CD4-positive, alpha-beta T cell (primary cell): ENCODE measurements around the gene BUD13. TPM values are rescaled to one million over a fixed set of nuclear protein-coding genes. Genes with fewer than 3 reads are reported as not detected.

Experiments
- ATAC-seq: fragments of 200-7000 bp; cut with Tn5 transposase; one replicate; pipeline ENCODE4 v1.10.0; 2022; ENCODE audit warnings: mild to moderate bottlenecking; ENCODE audit not compliant: poor library complexity
- CTCF ChIA-PET: fragments of 350-600 bp; sonication (Branson Sonifier 250); formaldehyde crosslinking; loops from one replicate; lab custom pipeline; 2021; ENCODE audit warnings: antibody characterized with exemption, inconsistent platforms; lab: Charles Lee
- POLR2A ChIA-PET: fragments of 350-600 bp; sonication (Branson Sonifier 250); formaldehyde crosslinking; loops from one replicate; lab custom pipeline; 2021; ENCODE audit warnings: antibody characterized with exemption, inconsistent platforms; lab: Charles Lee
- DNase-seq, 14 experiments: peaks; one replicate each; pipeline ENCODE4 v3.0.0-alpha.2; 2013 to 2020; ENCODE audit warnings: mixed read lengths in 2 of 14
- H3K27ac ChIP-seq, 2 donors: one replicate each; pipeline versions ENCODE4 v1.5.1 to v1.7.0; 2013; ENCODE audit warnings: low read length in 2 of 2, low read depth in 1 of 2, mild to moderate bottlenecking in 1 of 2
- H3K27me3 ChIP-seq, 2 experiments: 1 replicate in 1 of 2; 2 replicates in 1 of 2; pipeline versions ENCODE4 v1.6.1 to v1.7.0; 2013; ENCODE audit warnings: low read length in 2 of 2, control low read depth in 1 of 2, mild to moderate bottlenecking in 1 of 2, moderate library complexity in 1 of 2; ENCODE audit not compliant: insufficient read depth in 2 of 2, control insufficient read depth in 1 of 2
- H3K36me3 ChIP-seq: one replicate; pipeline ENCODE4 v1.6.1; 2013; ENCODE audit warnings: low read length, control low read depth; ENCODE audit not compliant: insufficient read depth
- H3K4me1 ChIP-seq: one replicate; pipeline ENCODE4 v1.6.1; 2013; ENCODE audit warnings: low read length, control low read depth; ENCODE audit not compliant: insufficient read depth
- H3K4me3 ChIP-seq: one replicate; pipeline ENCODE4 v1.5.1; 2013; ENCODE audit warnings: mild to moderate bottlenecking, low read length, moderate library complexity
- H3K9me3 ChIP-seq, 2 experiments: 1 replicate in 1 of 2; 2 replicates in 1 of 2; pipeline versions ENCODE4 v1.6.1 to v1.7.0; 2013; ENCODE audit warnings: low read length in 2 of 2, mild to moderate bottlenecking in 2 of 2, control low read depth in 1 of 2, moderate library complexity in 1 of 2; ENCODE audit not compliant: control insufficient read depth in 1 of 2, insufficient read depth in 1 of 2
- H3K27ac Mint-ChIP-seq: one replicate; pipeline ENCODE4 v1.8.0; 2020; ENCODE audit warnings: mixed read lengths
- H3K27me3 Mint-ChIP-seq: one replicate; pipeline ENCODE4 v1.8.0; 2021; ENCODE audit warnings: mixed read lengths
- H3K36me3 Mint-ChIP-seq: one replicate; pipeline ENCODE4 v1.8.0; 2021; ENCODE audit warnings: low read depth, mixed read lengths
- H3K4me1 Mint-ChIP-seq: one replicate; pipeline ENCODE4 v1.8.0; 2021; ENCODE audit warnings: low read depth, mixed read lengths
- H3K4me3 Mint-ChIP-seq: one replicate; pipeline ENCODE4 v1.8.0; 2020; ENCODE audit warnings: mild to moderate bottlenecking, mixed read lengths
- H3K9me3 Mint-ChIP-seq: one replicate; pipeline ENCODE4 v1.8.0; 2020; ENCODE audit warnings: mixed read lengths
- CTCF ChIP-seq: fragments of 200-600 bp; IDR thresholded peaks from one replicate; pipeline ENCODE4 v1.8.0; 2022; ENCODE audit warnings: antibody characterized with exemption, mild to moderate bottlenecking
- intact Hi-C, 2 experiments: fragments of 100-400 bp; cut with DNase I in 1 of 2; cut with micrococcal nuclease in 1 of 2; formaldehyde crosslinking; loops; one replicate each; pipeline versions ENCODE4 v1.15.1 to v1.9.0; 2023 to 2025; cut with DNase I, micrococcal nuclease
- total RNA-seq, 174 experiments: library from RNA in 2 of 174; stranded (reverse) in 2 of 174; gene quantifications; one replicate each; pipeline ENCODE4 v1.2.3 and lab custom pipeline; 2021 to 2026

The BUD13 gene
- total RNA-seq, 2 experiments from 2014 or later: 9.2 to 10.1 TPM

GRCh38 chr11:116738975-116739374 is 33.8 kb downstream of the BUD13 start:
- Mint-ChIP-seq H3K4me1 (no peaks in the 10 kb centered on the region), H3K9me3 (no peaks in the 10 kb centered on the region), H3K4me3 (no peak overlapping the region), H3K27me3 (no peaks in the 10 kb centered on the region), H3K36me3 (no peaks in the 10 kb centered on the region), H3K27ac (no peak overlapping the region)
- ATAC-seq (no peak), DNase-seq (no peak)
- ChIA-PET CTCF (interaction anchor here (1.3 kb wide), 1 partner anchor 8 kb away, joined by 3 read pairs; no protein-coding TSS in a partner anchor), POLR2A (no interaction called here)
- Histone ChIP-seq H3K4me3 (no peak overlapping the region), H3K4me1 (no peaks in the 10 kb centered on the region), H3K27ac (no peak overlapping the region), H3K9me3 (no peaks in the 10 kb centered on the region), H3K36me3 (no peaks in the 10 kb centered on the region), H3K27me3 (no peaks in the 10 kb centered on the region)
- no peak for TF ChIP-seq CTCF
- intact Hi-C loops: no loop called here

GRCh38 chr11:116736763-116737162 is 36.0 kb downstream of the BUD13 start:
- Histone ChIP-seq H3K36me3 (no peaks in the 10 kb centered on the region), H3K9me3 (no peaks in the 10 kb centered on the region), H3K27me3 (no peaks in the 10 kb centered on the region), H3K4me3 (no peak overlapping the region), H3K27ac (no peak overlapping the region), H3K4me1 (peaks cover 7% of the 10 kb centered on the region)
- Mint-ChIP-seq H3K4me1 (peaks cover 7% of the 10 kb centered on the region), H3K9me3 (no peaks in the 10 kb centered on the region), H3K4me3 (no peak overlapping the region), H3K27ac (no peak overlapping the region), H3K36me3 (no peaks in the 10 kb centered on the region), H3K27me3 (no peaks in the 10 kb centered on the region)
- CTCF ChIA-PET: no interaction called here
- DNase-seq (no peak), ATAC-seq (no peak)
- intact Hi-C loops: no loop called here
- no peak for TF ChIP-seq CTCF
- POLR2A ChIA-PET: interaction anchor here (0.6 kb wide), 1 partner anchor 50 kb away, joined by 4 read pairs; no protein-coding TSS in a partner anchor

- Histone ChIP-seq H3K4me1 (peaks cover 7% of the 10 kb centered on the region), H3K27me3 (no peaks in the 10 kb centered on the region), H3K4me3 (no peak overlapping the region), H3K36me3 (no peaks in the 10 kb centered on the region), H3K27ac (no peak overlapping the region), H3K9me3 (no peaks in the 10 kb centered on the region)
- H3K36me3 Mint-ChIP-seq: no peaks in the 10 kb centered on the region
- DNase-seq: peak in 1 of 14 experiments; percentile 10
- ChIA-PET CTCF (interaction anchor here (0.8 kb wide), 1 partner anchor 372 kb away, joined by 3 read pairs; no protein-coding TSS in a partner anchor), POLR2A (no interaction called here)
- H3K4me1 Mint-ChIP-seq: peaks cover 7% of the 10 kb centered on the region
- ATAC-seq: no peak
- no peak overlapping the region for H3K4me3 Mint-ChIP-seq
- no peak for TF ChIP-seq CTCF
- H3K9me3 Mint-ChIP-seq: no peaks in the 10 kb centered on the region
- intact Hi-C loops: loop anchor here in 1 of 2 experiments (5.0 kb wide), 2 partner anchors 103 to 493 kb away; partner anchors contain the start of gene APOA1
- H3K27me3 Mint-ChIP-seq: no peaks in the 10 kb centered on the region
- H3K27ac Mint-ChIP-seq: no peak overlapping the region
These were observed 38.7 kb downstream of the BUD13 start for GRCh38 chr11:116733969-116734508.
